HG03039 (cell line): ENCODE measurements around the gene ADCY1.
"Not testable (repeated sequence)": the region's sequence is repeated elsewhere in the genome, so short reads cannot be mapped to it uniquely, and the experiment has no call there.

Experiments
- ATAC-seq: cut with Tn5 transposase; IDR thresholded peaks from one replicate; pipeline ENCODE4 v1.9.1; 2021; ENCODE audit warnings: mild to moderate bottlenecking, moderate library complexity; ENCODE audit not compliant: unreplicated experiment

Gene ADCY1

DNA sequence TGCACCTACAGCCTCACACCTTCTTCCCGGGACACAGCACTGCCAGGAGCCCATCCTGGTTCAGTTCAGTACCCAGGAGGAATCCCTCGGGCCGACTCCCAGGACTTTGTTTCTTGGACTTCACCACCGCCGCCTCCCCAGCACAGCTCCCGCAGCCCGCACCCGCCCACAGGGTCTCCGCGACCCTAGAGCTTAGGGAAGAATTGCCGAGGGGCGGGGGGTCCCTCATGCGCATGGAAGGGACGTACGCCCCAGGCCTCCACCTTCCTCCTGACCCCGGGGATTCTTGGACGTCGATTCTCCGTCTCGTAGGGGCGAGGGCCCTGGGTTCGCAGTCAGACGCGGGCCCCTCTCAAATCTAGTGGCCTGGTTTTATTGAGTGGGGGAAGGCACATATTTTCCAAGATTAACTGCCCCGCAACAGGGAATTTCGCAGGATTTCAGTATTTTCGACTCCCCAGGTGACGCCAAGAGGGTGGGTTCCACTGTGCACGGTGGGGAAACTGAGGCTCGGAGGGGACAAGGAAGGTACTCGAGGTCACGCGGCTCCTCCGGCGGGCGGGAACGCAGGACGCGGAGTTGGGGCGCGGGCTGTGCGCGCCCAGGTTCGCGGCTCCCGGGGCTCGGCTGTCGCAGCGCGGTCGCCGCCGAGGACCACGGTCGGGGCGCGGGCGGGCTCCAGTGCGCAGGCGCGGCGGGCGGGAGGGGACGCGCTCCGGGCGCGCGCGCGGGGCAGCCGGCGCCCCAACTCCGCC is at the start of gene ADCY1:
ADCY1 (plus strand) TSS at position 708 of the 755 bp plus-strand sequence. CDS start 176 bp downstream, outside the sequence.
- ATAC-seq = no peak

DNA sequence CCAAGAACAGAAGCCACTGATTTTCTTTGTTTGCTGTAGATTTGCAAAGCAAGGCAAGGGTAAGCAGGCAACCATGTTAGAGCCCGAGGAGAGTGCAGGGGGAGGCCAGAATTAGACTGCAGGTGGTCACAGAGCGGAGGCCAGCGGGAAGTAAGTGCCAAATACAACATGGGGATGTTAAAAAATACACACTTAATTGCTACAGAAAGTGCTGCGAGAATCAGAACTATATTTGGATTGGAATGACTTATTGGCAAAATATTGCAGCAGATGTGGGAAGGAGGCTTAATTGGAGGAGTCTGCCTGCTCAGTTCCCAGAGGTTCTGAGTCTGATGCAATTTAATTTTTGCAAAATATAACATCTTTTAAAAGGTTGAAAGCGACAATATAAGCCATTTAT is 49.7 kb upstream of the ADCY1 start:
- no peak for ATAC-seq

DNA sequence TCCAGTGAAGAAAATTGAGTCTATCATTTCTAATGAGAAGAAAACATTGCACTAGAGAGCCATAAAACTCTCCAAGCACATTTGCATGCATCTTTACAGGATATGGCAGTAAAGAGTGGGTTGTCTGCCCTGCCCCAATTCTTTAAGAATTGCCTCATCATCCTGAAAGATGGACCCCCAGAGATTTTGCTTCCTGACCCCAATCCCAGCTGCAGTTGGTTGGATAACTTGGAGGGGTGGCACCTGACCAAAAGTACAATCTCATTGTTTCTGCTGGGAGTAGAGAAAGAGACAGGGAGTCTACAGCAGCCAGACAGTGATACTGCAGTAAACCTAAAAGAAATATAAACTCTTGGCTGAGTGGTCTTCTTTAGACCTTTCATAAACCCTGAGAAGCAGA is 49.1 kb upstream of the ADCY1 start:
- ATAC-seq = no peak

DNA sequence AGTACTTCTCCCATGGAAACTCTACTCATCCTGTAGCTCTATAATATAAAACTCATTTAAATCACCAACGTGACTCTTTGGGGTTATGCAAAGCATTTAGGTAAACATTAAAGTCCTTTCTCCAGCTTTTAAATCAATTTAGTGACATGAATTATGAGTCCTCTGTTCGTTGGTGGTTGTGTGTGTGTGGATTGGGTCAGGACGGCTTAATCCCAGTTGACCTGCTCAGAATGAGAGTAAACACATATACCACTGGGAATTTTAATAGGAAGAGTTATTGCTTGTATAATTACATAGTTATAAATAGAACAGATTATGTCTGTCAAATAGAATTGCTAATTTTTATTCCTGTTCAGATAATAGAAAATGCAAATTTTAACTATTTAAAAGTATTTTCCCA is 30.7 kb upstream of the ADCY1 start:
- no peak for ATAC-seq

DNA sequence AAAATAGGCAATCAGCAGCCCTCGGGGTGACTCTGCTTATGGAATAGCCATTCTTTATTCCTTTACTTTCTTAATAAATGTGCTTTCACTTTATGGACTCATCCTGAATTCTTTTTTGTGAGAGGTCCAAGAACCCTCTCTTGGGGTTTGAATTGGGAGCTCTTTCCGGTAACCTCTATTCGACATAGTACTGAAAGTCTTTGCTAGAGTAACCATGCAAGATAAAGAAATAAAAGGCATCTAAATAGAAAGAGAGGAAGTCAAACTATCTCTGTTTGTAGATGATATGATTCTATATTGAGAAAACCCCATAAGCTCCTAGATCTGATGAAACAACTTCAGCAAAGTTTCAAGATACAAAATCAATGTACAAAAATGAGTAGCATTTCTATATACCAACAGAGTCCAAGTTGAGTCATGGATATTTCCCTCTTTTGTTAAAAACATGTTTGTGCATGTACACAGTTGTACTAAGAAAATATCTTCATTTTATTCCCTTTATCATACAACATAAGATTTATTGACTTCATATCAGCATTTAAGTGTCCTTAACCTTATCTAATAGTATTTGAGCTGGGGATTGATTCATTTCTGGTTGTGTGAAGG is 29.0 kb upstream of the ADCY1 start:
- ATAC-seq = not testable (repeated sequence)

DNA sequence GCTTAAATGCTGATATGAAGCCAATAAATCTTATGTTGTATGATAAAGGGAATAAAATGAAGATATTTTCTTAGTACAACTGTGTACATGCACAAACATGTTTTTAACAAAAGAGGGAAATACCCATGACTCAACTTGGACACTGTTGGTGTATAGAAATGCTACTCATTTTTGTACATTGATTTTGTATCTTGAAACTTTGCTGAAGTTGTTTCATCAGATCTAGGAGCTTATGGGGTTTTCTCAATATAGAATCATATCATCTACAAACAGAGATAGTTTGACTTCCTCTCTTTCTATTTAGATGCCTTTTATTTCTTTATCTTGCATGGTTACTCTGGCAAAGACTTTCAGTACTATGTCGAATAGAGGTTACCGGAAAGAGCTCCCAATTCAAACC is 25.3 kb upstream of the ADCY1 start:
- peak; percentile 38 for ATAC-seq

DNA sequence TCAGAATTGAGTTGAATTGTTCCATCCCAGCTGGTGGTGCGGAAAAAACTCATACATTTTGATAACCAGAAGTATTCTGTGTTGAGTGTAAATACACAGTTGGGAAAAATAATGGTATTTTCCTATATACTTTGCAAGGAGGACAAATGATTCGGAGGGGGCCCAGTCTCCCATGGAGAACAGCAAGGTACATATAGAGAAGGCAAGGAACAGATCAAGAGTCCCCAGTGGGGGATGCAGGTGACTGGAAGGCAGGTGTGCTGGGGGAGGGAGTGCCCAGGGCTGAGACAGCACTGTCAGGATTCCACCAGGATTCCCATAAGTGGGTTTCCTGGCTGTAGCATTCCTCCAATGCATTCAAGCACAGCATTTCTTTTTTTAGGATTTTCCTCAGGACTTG is 10.8 kb upstream of the ADCY1 start:
- ATAC-seq = no peak

DNA sequence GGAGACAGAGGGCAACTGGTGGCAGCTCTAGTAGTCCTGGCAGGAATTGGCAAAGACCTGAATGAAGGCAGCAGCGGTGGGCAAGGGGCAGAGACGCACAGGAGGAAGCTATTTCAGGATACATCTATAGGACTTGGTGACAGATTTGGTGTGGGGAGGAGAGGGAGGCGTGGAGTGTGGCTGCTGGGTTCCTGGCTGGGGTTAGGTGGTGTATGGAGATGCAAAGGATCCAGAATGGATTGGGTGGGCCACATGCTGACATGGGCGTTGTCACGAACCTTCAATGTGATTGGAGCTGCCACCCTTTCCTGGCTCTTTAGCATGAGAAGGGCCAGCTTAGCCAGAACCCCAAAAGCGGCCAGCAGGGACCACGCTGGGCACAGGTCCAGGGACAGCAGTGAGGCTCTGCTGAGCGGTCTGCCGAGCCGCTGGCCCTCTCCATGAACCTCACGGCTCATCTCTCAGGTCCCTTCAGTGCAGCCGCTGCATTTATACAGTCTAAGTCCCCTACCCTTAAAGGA is 10.2 kb upstream of the ADCY1 start:
- no peak for ATAC-seq

DNA sequence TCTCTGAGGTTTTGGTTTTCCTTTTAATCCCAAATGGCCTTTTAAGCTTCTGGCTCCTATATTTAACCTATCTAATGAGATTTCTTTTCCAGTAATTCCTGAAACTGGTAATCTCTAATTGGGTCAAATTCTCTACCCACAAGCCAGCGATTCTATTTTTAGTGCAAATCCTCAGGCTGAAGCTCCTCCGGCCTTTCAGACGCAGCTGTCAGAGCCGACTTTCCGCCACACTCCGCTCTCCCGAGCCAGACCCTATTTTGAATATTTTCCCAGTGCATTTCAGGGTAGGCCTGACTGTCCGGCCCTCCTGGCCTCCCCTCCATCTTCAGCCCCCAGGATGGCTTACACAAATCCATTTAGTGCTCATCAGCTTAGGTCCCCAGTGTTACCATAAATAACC is 9.7 kb upstream of the ADCY1 start:
- no peak for ATAC-seq

DNA sequence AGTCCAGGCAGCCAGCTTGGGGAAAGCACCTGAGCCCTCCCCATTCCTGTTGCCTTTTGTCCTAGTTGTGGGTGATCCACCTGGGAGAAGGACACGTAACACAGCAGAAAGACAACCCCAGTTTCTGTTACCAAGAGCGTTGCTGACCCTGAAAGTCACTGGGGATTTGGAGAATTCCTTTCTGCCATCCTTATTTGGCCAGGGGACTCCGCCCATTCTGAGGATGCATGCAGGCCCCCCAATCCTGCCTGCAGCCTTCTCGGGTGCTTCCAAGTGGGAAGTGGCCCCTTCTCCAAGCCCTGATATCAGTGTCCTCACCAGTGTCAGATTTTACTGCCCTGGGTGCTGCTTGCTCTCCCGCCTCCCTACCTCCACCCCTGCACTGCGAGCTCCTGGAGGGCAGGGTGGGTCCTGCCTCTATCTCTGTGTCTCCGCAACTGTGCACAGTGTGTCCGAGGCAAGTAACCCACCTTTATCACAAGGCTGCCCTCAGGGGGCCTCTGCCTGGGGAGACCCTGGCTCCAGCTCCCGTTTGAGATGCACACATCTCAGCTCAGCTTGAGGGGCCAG is 9.2 kb upstream of the ADCY1 start:
- no peak for ATAC-seq

DNA sequence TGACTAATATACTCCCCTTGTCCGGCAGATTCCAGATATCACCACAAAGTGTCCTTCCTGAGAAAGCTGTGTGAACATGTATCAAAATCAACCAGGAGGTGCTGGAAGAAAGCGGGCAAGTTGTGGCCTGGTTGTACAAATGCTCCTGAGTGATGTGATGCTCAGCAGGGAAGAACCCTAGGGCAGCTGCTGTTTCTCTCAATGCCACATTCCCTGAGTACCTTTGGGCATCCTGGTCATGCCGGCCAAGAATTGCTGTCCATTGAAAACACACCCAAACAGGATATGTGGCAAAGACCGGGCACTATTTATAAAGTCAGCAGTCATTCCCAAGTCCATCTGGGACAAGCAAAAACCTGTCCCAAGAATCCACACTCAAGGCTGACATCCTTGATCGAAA is 7.8 kb upstream of the ADCY1 start:
- ATAC-seq = no peak

DNA sequence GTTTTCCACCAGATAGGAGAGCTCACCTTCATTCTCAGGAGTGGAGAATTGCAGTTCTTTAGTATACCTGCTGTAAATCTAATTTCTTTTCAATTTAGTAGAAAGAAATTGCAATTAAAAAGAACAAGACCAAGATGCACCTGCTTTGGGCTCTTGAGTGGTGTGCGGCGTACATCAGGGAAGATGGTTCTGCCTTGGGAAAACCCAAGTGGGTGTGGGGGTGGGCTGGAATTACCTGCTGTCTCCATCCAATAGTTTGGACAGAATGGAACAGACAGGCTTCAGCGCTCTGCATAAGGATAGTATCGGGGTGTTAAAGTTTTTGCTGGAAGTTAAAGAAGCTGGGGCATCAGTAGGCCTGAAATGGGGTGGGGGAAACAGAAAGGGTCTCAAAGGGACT is 7.2 kb upstream of the ADCY1 start:
- ATAC-seq = no peak

DNA sequence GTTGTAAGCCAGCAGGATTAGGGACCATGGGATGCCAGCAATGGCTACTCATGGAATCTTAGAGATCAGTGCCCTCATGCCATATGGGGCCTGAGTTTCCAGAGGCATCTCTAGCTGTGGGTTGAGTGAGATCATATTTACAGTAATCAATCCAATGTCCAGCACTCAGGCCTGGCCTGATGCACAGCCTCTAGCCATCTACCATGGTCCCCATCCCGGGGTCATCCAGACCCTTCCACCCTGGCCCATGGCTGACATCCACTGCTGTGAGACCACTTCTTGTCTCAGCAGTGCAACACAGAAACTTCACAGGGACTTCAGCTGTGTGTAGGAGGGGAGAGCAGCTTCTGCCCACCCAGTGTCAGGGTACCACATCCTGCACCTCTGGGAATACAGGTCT is 6.5 kb upstream of the ADCY1 start:
- ATAC-seq = no peak

DNA sequence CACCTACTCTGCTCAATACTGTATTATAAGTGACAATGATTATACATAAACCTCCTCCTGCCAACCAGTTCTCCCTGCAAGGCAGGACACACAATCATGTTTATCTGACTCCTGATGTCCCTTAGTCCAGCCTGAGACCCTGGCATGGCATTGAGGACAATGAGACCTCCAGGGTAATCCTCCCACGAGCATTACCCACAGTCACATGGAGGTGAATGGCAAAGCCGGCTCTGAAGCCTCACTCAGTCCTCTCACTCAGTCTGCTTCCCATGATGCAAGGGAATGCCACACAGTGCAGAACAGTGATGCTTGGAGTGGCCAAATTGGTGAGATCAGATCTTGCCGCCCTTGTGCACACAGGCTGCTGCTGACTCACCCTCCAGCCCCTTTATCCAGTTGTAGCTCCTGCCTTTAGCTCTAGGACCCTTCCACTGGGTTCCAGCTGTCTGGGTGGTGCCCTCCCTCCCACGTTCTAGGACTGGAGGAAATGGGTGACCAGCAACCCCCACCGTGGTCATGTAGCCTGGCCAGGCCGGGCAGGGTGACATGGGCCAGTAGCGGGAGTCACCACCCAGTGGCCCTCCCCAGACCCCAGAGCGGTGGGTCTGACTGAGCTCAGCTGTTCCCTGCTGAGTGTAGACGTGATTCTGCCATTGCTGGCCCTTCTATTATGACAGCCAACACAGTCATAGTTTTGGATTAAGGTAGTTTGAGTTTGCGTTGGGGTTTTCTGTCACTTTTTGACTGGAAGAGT is 5.5 kb upstream of the ADCY1 start:
- no peak for ATAC-seq

DNA sequence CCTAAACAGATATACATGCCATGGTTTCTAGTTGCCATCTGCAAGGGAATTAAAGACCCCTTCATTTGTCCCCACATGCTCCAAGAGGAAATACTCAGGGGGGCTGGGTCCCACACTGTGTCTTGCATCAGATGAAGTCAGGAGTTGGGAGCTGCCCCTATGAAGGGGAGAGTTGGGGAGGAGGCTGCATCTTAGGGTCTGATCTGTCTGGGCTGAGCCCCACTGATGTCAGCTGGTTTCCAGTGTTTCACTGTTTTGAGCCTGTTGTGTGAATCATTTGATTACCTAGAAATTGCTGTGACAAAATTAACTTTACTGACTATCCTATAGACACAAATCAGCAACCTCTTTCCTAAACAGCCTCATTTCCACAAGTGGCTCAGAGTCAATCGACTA is 4.9 kb upstream of the ADCY1 start:
- ATAC-seq = no peak

DNA sequence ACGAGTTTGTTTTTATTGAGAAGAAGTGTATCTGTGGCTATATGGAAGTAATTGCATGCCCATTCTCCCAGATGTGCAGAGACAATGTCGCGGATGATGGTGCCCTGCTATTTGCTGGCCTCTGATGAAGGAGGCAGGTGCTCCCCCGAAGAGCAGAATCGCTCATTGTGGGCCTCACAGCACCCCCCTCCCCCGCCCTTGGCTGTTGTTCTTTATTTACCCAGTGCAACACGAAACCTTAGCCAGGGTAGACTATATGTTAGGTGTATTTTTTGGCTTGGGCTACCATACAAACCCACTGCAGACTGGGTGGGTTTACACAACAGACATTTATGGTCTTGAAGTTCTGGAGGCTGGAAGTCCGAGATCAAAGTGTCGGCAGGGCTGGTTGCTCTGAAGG is 3.4 kb upstream of the ADCY1 start:
- no peak for ATAC-seq

DNA sequence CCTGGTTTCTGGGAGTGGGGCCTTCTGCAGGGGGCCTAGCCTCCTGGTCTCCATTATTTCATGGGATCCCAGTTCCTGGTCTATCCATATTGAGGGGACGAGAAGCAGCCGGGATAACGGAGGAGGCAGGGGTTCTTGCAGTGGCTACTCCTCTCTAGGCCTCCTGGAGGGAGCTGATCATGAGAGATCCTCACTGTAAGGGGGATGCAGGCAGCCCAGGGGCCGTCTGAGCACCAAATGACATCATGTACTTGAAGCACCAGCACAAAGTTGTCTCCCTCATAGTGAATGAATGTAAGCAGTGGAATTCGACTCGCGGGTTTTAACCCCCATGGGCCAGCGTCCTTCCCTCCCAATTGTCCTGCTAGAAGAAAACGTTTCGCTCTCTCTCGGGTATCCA is 964 bp upstream of the ADCY1 start:
- no peak for ATAC-seq

DNA sequence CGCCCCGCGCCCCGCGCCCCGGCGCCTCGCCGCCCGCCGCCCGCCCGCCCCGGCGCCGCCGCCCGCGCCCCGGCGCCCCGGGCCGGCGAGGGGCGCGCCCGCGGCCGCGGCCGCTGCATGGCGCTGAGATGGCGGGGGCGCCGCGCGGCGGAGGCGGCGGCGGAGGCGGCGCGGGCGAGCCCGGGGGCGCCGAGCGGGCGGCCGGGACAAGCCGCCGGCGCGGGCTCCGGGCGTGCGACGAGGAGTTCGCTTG is 174 bp downstream of the ADCY1 start:
- no peak for ATAC-seq

DNA sequence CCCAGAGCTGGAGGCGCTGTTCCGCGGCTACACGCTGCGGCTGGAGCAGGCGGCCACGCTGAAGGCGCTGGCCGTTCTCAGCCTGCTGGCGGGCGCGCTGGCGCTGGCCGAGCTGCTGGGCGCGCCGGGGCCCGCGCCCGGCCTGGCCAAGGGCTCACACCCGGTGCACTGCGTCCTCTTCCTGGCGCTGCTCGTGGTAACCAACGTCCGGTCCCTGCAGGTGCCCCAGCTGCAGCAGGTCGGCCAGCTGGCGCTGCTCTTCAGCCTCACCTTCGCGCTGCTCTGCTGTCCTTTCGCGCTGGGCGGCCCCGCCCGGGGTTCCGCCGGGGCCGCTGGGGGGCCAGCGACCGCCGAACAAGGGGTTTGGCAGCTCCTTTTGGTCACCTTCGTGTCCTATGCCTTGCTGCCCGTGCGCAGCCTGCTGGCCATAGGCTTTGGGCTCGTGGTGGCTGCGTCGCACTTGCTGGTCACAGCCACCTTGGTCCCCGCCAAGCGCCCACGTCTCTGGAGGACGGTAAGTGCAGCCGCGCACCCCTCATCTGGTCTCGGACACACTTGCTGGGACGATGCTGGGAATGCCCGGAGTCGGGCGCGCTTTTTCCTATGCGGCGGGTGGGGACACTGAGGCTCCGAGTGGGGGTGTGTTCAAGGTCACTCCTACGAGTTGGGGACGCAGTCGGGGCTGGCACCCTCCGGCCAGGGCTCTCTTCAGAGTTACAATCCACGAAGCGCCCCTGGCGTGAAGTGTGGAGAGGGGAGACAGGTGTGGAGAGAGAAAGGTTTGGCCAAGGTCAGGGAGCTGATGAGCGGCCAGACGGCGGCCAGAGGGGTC is 717 bp downstream of the ADCY1 start:
- no peak for ATAC-seq

DNA sequence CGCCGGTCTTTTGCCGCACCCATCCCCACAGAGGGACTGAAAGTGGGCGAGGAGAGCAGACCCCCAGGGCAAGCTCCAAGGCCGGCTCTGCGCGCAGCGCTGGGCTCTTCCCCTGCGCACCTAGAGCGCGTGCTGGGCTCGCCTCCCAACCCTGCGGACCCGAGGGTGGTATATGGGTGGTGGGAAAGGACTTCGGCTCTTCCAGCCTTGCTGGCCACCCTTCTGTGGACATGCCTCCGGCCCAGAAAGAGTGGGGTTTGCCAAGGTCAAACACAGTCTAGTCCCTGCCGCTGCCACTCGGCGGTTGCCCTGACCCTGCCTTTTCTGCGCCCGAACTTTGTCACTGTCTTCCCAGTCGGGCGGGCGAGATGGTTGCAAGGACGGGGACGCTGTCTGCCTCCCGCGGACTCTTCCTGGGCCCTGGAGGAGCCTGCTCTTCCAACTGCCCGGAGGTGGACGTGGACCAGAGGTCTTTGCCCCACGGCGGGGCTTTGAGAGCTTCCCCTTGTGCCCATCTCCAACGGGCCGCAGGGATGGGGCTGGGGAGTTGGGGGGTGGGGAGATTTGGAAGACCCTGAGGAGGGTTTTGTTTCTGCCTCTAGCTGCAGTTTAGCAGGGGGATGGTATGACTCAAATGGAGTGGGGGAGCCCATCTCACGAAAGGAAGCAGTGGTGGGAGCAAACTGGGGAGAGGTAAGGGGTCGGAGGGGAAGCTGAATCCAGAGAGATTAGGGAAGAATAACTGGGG is 1.5 kb downstream of the ADCY1 start:
- ATAC-seq = no peak
